GM23338 (cell line): ENCODE data around the gene CHRM1.

Source experiments
- POLR2AphosphoS5 ChIP-seq: IDR thresholded peaks from 2 replicates; pipeline ENCODE4 v1.6.1; 2016; ENCODE audit warnings: antibody characterized with exemption, low read depth
- TF ChIP-seq, protein P1 (sequence below), 2 experiments: fragments of 200-600 bp in 1 of 2; sonication (generic) in 1 of 2; conservative IDR thresholded peaks; 2 replicates each; pipeline versions ENCODE4 v1.5.1 to v1.6.1; 2016 to 2017; ENCODE audit warnings: antibody characterized with exemption in 2 of 2, low read depth in 2 of 2, mild to moderate bottlenecking in 2 of 2, moderate library complexity in 1 of 2

GRCh38 chr11:62882788-62883501 is 38.2 kb downstream of the CHRM1 start:
- TF ChIP-seq, protein P1, sequence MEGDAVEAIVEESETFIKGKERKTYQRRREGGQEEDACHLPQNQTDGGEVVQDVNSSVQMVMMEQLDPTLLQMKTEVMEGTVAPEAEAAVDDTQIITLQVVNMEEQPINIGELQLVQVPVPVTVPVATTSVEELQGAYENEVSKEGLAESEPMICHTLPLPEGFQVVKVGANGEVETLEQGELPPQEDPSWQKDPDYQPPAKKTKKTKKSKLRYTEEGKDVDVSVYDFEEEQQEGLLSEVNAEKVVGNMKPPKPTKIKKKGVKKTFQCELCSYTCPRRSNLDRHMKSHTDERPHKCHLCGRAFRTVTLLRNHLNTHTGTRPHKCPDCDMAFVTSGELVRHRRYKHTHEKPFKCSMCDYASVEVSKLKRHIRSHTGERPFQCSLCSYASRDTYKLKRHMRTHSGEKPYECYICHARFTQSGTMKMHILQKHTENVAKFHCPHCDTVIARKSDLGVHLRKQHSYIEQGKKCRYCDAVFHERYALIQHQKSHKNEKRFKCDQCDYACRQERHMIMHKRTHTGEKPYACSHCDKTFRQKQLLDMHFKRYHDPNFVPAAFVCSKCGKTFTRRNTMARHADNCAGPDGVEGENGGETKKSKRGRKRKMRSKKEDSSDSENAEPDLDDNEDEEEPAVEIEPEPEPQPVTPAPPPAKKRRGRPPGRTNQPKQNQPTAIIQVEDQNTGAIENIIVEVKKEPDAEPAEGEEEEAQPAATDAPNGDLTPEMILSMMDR (conservative IDR thresholded peaks at IDR 0.05; ENCODE audit: low read depth in 2 of 2): no peak
- TF ChIP-seq POLR2AphosphoS5: no peak
